RWPE1 (cell line): ENCODE data around the gene ARL8A.
"Not testable (repeated sequence)": the region's sequence is repeated elsewhere in the genome, so short reads cannot be mapped to it uniquely, and the experiment has no call there.

Experiments used
- CTCF ChIA-PET: fragments of 350-600 bp; sonication (Branson Sonifier 250); formaldehyde crosslinking; extraction: SDS; loops from one replicate; lab custom pipeline; 2021; lab: Yijun Ruan, JAX
- POLR2A ChIA-PET: fragments of 400-600 bp; formaldehyde crosslinking; extraction: SDS; loops from one replicate; lab custom pipeline; 2020; ENCODE audit warnings: antibody characterized with exemption; ENCODE audit not compliant: low non-redundant PET; lab: Yijun Ruan, JAX
- DNase-seq: peaks from one replicate; pipeline ENCODE4 v3.0.0; 2012; ENCODE audit warnings: low spot score
- H3K27ac ChIP-seq: fragments of 450-650 bp; 2 replicates; pipeline ENCODE4 v1.5.1; 2017
- CTCF ChIP-seq: fragments of 450-650 bp; conservative IDR thresholded peaks from 2 replicates; pipeline ENCODE4 v1.5.1; 2017; ENCODE audit warnings: low read depth, mild to moderate bottlenecking

The ARL8A gene

GRCh38 chr1:202172015-202172355 lies 27.4 kb upstream of the ARL8A start:
- no peak for DNase-seq
- TF ChIP-seq CTCF = no peak
- ChIA-PET POLR2A (no interaction called here), CTCF (no interaction called here)
- H3K27ac ChIP-seq = no peak overlapping the region

GRCh38 chr1:202171292-202172014 lies 26.9 kb upstream of the ARL8A start:
- TF ChIP-seq CTCF = no peak
- ChIA-PET CTCF (interaction anchor here (0.6 kb wide), 1 partner anchor 17 kb away, joined by 3 read pairs; no protein-coding TSS in a partner anchor), POLR2A (no interaction called here)

GRCh38 chr1:202170726-202171125 lies 26.2 kb upstream of the ARL8A start:
- ChIA-PET CTCF (interaction anchor here (0.6 kb wide), 1 partner anchor 16 kb away, joined by 3 read pairs; no protein-coding TSS in a partner anchor), POLR2A (no interaction called here)
- no peak for TF ChIP-seq CTCF
- H3K27ac ChIP-seq = no peak overlapping the region
- no peak for DNase-seq

More at GRCh38 chr1:202171292-202172014, 26.9 kb upstream of the ARL8A start:
- H3K27ac ChIP-seq = no peak overlapping the region
- DNase-seq = no peak

GRCh38 chr1:202168861-202169260 lies 24.3 kb upstream of the ARL8A start:
- H3K27ac ChIP-seq = no peak overlapping the region
- no peak for DNase-seq
- POLR2A ChIA-PET = no interaction called here
- no peak for TF ChIP-seq CTCF
- CTCF ChIA-PET = interaction anchor here (0.6 kb wide), 1 partner anchor 27 kb away, joined by 4 read pairs; no protein-coding TSS in a partner anchor

- no peak for TF ChIP-seq CTCF
- no peak for DNase-seq
- ChIA-PET CTCF (interaction anchor here (0.7 to 1.0 kb wide), 2 partner anchors 17 to 552 kb away, joined by 3 read pairs; no protein-coding TSS in a partner anchor), POLR2A (no interaction called here)
- no peak overlapping the region for H3K27ac ChIP-seq
Observed at GRCh38 chr1:202167708-202168415, 23.3 kb upstream of the ARL8A start.

GRCh38 chr1:202167054-202167453 lies 22.5 kb upstream of the ARL8A start:
- CTCF ChIA-PET = interaction anchor here (0.6 to 1.0 kb wide), 2 partner anchors 33 to 553 kb away, joined by 3 read pairs; no protein-coding TSS in a partner anchor
- DNase-seq, H3K27ac ChIP-seq, POLR2A ChIA-PET: not testable (repeated sequence)
